Astrocyte (in vitro differentiated cells and primary cell): ENCODE data around the gene KDM2B. TPM values are rescaled to one million over a fixed set of nuclear protein-coding genes. Genes with fewer than 3 reads are reported as not detected.

ENCODE experiments used
- DNase-seq: peaks from one replicate; pipeline ENCODE4 v3.0.0-alpha.2; 2010; ENCODE audit warnings: low read depth
- FAIRE-seq: peaks from 2 replicates; lab custom pipeline; 2011; peaks lifted over from hg19 to GRCh38; lab: Jason Lieb, UNC
- H2AFZ ChIP-seq: 2 replicates; pipeline ENCODE4 v1.6.0; 2012; ENCODE audit warnings: low read depth, low read length, inconsistent platforms
- H3K27ac ChIP-seq: 2 replicates; pipeline ENCODE4 v1.5.1; 2011; ENCODE audit warnings: low read depth, low read length, inconsistent platforms
- H3K27me3 ChIP-seq: 2 replicates; pipeline ENCODE4 v1.6.0; 2011; ENCODE audit warnings: low read length, inconsistent platforms; ENCODE audit not compliant: insufficient read depth
- H3K36me3 ChIP-seq: 2 replicates; pipeline ENCODE4 v1.5.1; 2011; ENCODE audit warnings: low read length, inconsistent platforms; ENCODE audit not compliant: insufficient read depth
- H3K4me1 ChIP-seq: 2 replicates; pipeline ENCODE4 v1.5.1; 2011; ENCODE audit warnings: low read length, inconsistent platforms; ENCODE audit not compliant: insufficient read depth
- H3K4me2 ChIP-seq: 2 replicates; pipeline ENCODE4 v1.6.0; 2012; ENCODE audit warnings: low read length, inconsistent platforms
- H3K4me3 ChIP-seq: 2 replicates; pipeline ENCODE4 v1.5.1; 2011; ENCODE audit warnings: low read depth, mild to moderate bottlenecking, low read length, inconsistent platforms; ENCODE audit not compliant: insufficient read depth
- H3K79me2 ChIP-seq: 2 replicates; pipeline ENCODE4 v1.6.0; 2012; ENCODE audit warnings: mild to moderate bottlenecking, low read length, inconsistent platforms; ENCODE audit not compliant: insufficient read depth
- H3K9ac ChIP-seq: 2 replicates; pipeline ENCODE4 v1.6.0; 2012; ENCODE audit warnings: mild to moderate bottlenecking, low read length, inconsistent platforms
- H3K9me3 ChIP-seq: 2 replicates; pipeline ENCODE4 v1.5.1; 2012; ENCODE audit warnings: low read depth, mild to moderate bottlenecking, low read length, inconsistent platforms; ENCODE audit not compliant: insufficient read depth
- H4K20me1 ChIP-seq: 2 replicates; pipeline ENCODE4 v1.6.0; 2012; ENCODE audit warnings: low read length, inconsistent platforms; ENCODE audit not compliant: insufficient read depth
- H3K27ac Mint-ChIP-seq: one replicate; pipeline ENCODE4 v1.8.0; 2021; ENCODE audit warnings: mild to moderate bottlenecking, mixed read lengths; ENCODE audit not compliant: unreplicated experiment
- H3K27me3 Mint-ChIP-seq: one replicate; pipeline ENCODE4 v1.8.0; 2021; ENCODE audit warnings: low read depth, mixed read lengths; ENCODE audit not compliant: unreplicated experiment
- H3K36me3 Mint-ChIP-seq: one replicate; pipeline ENCODE4 v1.8.0; 2021; ENCODE audit warnings: low read depth, mixed read lengths; ENCODE audit not compliant: unreplicated experiment
- H3K4me1 Mint-ChIP-seq: one replicate; pipeline ENCODE4 v1.8.0; 2021; ENCODE audit warnings: low read depth, mixed read lengths; ENCODE audit not compliant: unreplicated experiment
- H3K4me3 Mint-ChIP-seq: one replicate; pipeline ENCODE4 v1.8.0; 2021; ENCODE audit warnings: mild to moderate bottlenecking, moderate library complexity, mixed read lengths; ENCODE audit not compliant: unreplicated experiment
- H3K9me3 Mint-ChIP-seq: one replicate; pipeline ENCODE4 v1.8.0; 2021; ENCODE audit warnings: mild to moderate bottlenecking, mixed read lengths; ENCODE audit not compliant: unreplicated experiment
- EZH2 ChIP-seq: IDR thresholded peaks from 2 replicates; pipeline ENCODE4 v1.6.1; 2012; ENCODE audit warnings: mild to moderate bottlenecking, low read length, inconsistent platforms; ENCODE audit not compliant: insufficient read depth
- total RNA-seq: library from RNA; stranded (reverse); gene quantifications from 2 replicates; pipeline ENCODE4 v1.2.1, GENCODE V29; 2021
- TF ChIP-seq, protein P1 (sequence below): IDR thresholded peaks from 2 replicates; pipeline ENCODE4 v1.5.1; 2011; ENCODE audit warnings: low read depth, mild to moderate bottlenecking, inconsistent platforms, low read length, moderate library complexity; ENCODE audit not compliant: insufficient read depth

KDM2B gene
- total RNA-seq, 1 donor from 2014 or later: 23.4 TPM

DNA sequence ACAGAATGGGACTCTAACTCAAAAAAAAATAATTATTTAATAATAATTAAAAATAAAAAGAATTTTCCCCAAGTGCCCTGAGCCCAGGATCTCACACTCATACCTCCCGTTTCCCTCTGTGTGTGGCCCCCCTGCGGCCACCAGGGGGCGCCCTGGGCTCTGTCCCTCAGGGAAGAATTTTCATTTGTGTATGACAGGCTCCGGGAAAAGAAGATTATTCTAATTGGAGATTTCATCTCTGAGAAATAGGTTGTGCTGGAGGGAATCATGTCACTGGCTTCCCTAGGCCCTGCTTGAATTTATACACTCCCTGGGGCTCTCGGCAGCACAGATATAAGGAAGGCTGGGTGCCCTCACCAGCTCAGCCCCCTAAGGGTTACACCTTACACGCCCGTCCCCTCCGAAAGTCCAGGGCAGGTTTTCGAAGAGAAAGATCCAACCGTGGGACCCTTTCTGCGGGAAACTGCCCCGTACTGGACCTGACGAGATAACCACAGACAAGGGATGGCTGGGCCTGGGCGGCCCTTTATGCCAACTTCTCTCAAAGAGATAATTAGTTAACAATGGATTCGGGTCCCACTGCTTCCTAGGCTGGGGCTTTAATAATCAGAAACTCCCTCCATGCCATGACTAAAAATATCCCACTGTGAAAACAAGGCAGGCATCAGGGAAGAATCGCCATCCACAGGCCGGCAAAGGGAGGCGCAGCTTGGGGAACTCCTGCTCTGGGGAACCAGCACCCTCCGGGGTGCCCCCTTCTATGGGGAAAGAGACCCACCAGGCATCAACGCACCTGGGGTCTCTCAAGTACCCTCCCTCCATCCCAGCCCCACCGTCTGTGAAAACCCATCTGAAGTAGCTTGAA lies 80.7 kb downstream of the KDM2B start:
- Histone ChIP-seq H2AFZ (peak overlapping the region; percentile 76), H3K9me3 (no peaks in the 10 kb centered on the region), H3K27me3 (no peaks in the 10 kb centered on the region), H3K4me2 (peak overlapping the region; percentile 83), H3K4me1 (peaks cover 3% of the 10 kb centered on the region), H3K36me3 (no peaks in the 10 kb centered on the region), H4K20me1 (no peaks in the 10 kb centered on the region), H3K9ac (peak overlapping the region; percentile 41), H3K79me2 (no peaks in the 10 kb centered on the region), H3K27ac (no peak overlapping the region), H3K4me3 (no peak overlapping the region)
- peak; percentile 15 for DNase-seq
- no peak overlapping the region for H3K4me3 Mint-ChIP-seq
- H3K36me3 Mint-ChIP-seq: peaks cover 11% of the 10 kb centered on the region
- TF ChIP-seq EZH2: no peak
- TF ChIP-seq, protein P1, sequence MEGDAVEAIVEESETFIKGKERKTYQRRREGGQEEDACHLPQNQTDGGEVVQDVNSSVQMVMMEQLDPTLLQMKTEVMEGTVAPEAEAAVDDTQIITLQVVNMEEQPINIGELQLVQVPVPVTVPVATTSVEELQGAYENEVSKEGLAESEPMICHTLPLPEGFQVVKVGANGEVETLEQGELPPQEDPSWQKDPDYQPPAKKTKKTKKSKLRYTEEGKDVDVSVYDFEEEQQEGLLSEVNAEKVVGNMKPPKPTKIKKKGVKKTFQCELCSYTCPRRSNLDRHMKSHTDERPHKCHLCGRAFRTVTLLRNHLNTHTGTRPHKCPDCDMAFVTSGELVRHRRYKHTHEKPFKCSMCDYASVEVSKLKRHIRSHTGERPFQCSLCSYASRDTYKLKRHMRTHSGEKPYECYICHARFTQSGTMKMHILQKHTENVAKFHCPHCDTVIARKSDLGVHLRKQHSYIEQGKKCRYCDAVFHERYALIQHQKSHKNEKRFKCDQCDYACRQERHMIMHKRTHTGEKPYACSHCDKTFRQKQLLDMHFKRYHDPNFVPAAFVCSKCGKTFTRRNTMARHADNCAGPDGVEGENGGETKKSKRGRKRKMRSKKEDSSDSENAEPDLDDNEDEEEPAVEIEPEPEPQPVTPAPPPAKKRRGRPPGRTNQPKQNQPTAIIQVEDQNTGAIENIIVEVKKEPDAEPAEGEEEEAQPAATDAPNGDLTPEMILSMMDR: peak; percentile 93
- no peak for FAIRE-seq
- no peaks in the 10 kb centered on the region for H3K27me3 Mint-ChIP-seq
- H3K27ac Mint-ChIP-seq: peak overlapping the region; percentile 34
- no peaks in the 10 kb centered on the region for H3K4me1 Mint-ChIP-seq
- no peaks in the 10 kb centered on the region for H3K9me3 Mint-ChIP-seq

DNA sequence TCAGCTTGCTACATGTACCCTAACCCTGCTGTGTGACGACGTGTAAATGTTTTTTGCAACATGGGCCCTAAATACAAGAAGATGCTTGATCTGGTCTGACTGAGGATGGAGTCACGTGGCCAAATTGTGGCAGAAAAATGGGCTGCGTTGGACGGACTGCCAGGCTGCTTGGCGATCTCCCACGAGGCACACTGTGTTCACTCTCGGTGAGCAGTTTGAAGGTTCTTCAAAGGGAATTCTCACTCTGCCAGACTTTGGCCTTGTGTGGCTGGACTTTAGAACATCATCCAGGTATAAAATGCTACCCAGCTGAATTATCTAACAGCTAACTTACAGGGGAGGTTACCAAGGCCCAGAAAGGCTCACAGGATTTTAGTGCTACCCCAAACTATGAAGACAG lies 85.1 kb downstream of the KDM2B start:
- no peak overlapping the region for H3K9ac ChIP-seq
- H3K79me2 ChIP-seq: no peaks in the 10 kb centered on the region
- Mint-ChIP-seq H3K9me3 (no peaks in the 10 kb centered on the region), H3K27ac (no peak overlapping the region), H3K36me3 (peaks cover 17% of the 10 kb centered on the region), H3K4me3 (no peak overlapping the region), H3K4me1 (no peaks in the 10 kb centered on the region), H3K27me3 (no peaks in the 10 kb centered on the region)
- FAIRE-seq (no peak), DNase-seq (no peak)
- H3K4me3 ChIP-seq: no peak overlapping the region
- no peak overlapping the region for H2AFZ ChIP-seq
- H4K20me1 ChIP-seq: no peaks in the 10 kb centered on the region
- H3K36me3 ChIP-seq: no peaks in the 10 kb centered on the region
- H3K4me2 ChIP-seq: no peak overlapping the region
- no peak for TF ChIP-seq EZH2
- TF ChIP-seq, protein P1: no peak
- H3K9me3 ChIP-seq: no peaks in the 10 kb centered on the region
- no peak overlapping the region for H3K27ac ChIP-seq
- peaks cover 3% of the 10 kb centered on the region for H3K4me1 ChIP-seq
- H3K27me3 ChIP-seq: no peaks in the 10 kb centered on the region
